Sigmoid colon (tissue), 4 donors: ENCODE data around the gene PPWD1.

ENCODE experiments used
- CTCF ChIP-seq, 4 experiments: fragments of 450-650 bp in 3 of 4; fragments of 200-600 bp in 1 of 4; IDR thresholded peaks; one replicate each; pipeline ENCODE4 v1.5.1; 2016 to 2019; ENCODE audit warnings: antibody characterized with exemption in 4 of 4, mild to moderate bottlenecking in 3 of 4, moderate library complexity in 2 of 4
- EP300 ChIP-seq, 4 donors: sonication (generic); formaldehyde crosslinking; IDR thresholded peaks; one replicate each; pipeline ENCODE4 v1.6.1; 2017; ENCODE audit warnings: antibody characterized with exemption in 4 of 4
- POLR2A ChIP-seq, 2 donors: fragments of 450-650 bp; IDR thresholded peaks; one replicate each; pipeline ENCODE4 v1.6.1; 2016; ENCODE audit warnings: antibody characterized with exemption in 2 of 2, mild to moderate bottlenecking in 2 of 2, moderate library complexity in 2 of 2
- POLR2AphosphoS5 ChIP-seq, 4 donors: sonication (generic); formaldehyde crosslinking; IDR thresholded peaks; one replicate each; pipeline ENCODE4 v1.6.1; 2017; ENCODE audit warnings: antibody characterized with exemption in 4 of 4

GRCh38 chr5:65553941-65554340 lies 9.2 kb upstream of the PPWD1 start:
- TF ChIP-seq CTCF (IDR thresholded peaks at IDR 0.05) (no peak), POLR2A (IDR thresholded peaks at IDR 0.05) (no peak), POLR2AphosphoS5 (IDR thresholded peaks at IDR 0.05) (no peak), EP300 (IDR thresholded peaks at IDR 0.05) (no peak)
